DMS79 treated with DMSO at 0.1 percent for 48 hours (cell line): ENCODE results near the gene NCEH1.

Experiments used
- DNase-seq: peaks from one replicate; lab custom pipeline; 2025; lab: John Stamatoyannopoulos, UW

The NCEH1 gene

DNA sequence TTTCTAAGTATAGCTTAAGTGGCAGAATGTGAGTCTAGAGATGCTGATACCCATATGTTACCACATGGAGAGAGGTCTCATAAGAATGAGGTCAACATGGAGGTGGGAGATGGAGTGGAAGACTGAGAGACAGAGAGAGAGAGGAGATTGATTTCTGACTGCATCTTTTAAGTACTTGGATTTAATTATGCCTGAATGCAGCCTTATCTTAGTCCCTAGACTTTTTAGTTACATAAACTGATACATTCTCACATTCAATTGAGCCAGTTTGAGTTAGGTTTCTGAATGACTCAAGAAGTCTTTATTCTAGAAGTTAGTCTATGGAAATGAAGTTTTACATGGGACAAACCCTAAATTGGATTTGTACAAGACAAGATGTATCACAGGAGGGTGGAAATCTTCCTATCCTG is 129.1 kb downstream of the NCEH1 start:
- no peak for DNase-seq

GRCh38 chr3:172580680-172581401 is 130.0 kb downstream of the NCEH1 start:
- no peak for DNase-seq
